Fibroblast of lung (primary cell): ENCODE results near the gene MSI2. TPM values are rescaled to one million over a fixed set of nuclear protein-coding genes. Genes with fewer than 3 reads are reported as not detected.

Source experiments
- DNase-seq, 2 donors: peaks; one replicate each; pipeline versions ENCODE4 v3.0.0 to v3.0.0-alpha.2; 2010; ENCODE audit warnings: low read depth in 2 of 2
- H2AFZ ChIP-seq: 2 replicates; pipeline ENCODE4 v1.5.1; 2012; ENCODE audit warnings: low read length, control low read depth, inconsistent platforms
- H3K27ac ChIP-seq: 2 replicates; pipeline ENCODE4 v1.5.1; 2011; ENCODE audit warnings: low read length, control low read depth; ENCODE audit not compliant: insufficient read depth
- H3K27me3 ChIP-seq: 2 replicates; pipeline ENCODE4 v1.5.1; 2011; ENCODE audit warnings: mild to moderate bottlenecking, low read length; ENCODE audit not compliant: control insufficient read depth, insufficient read depth
- H3K36me3 ChIP-seq: 2 replicates; pipeline ENCODE4 v1.5.1; 2011; ENCODE audit warnings: low read length; ENCODE audit not compliant: control insufficient read depth, insufficient read depth
- H3K4me1 ChIP-seq: 2 replicates; pipeline ENCODE4 v1.5.1; 2011; ENCODE audit warnings: low read length; ENCODE audit not compliant: control insufficient read depth, insufficient read depth; ENCODE audit errors: extremely low read depth
- H3K4me2 ChIP-seq: 2 replicates; pipeline ENCODE4 v1.5.1; 2011; ENCODE audit warnings: low read length, control low read depth; ENCODE audit not compliant: insufficient read depth; ENCODE audit errors: extremely low read depth
- H3K4me3 ChIP-seq, 4 experiments: fragments of 200-600 bp in 1 of 4; sonication (generic) in 1 of 4; replicated peaks in 1 of 4; 2 replicates each; pipeline ENCODE4 v1.5.1; 2011 to 2016; ENCODE audit warnings: low read length in 4 of 4, low read depth in 3 of 4, mild to moderate bottlenecking in 3 of 4, control low read depth in 2 of 4, inconsistent platforms in 1 of 4, mixed read lengths in 1 of 4; ENCODE audit not compliant: insufficient read depth in 1 of 4; ENCODE audit errors: control extremely low read depth in 1 of 4
- H3K79me2 ChIP-seq: 2 replicates; pipeline ENCODE4 v1.5.1; 2012; ENCODE audit warnings: mild to moderate bottlenecking, low read length, inconsistent platforms; ENCODE audit not compliant: control insufficient read depth, insufficient read depth
- H3K9ac ChIP-seq: 2 replicates; pipeline ENCODE4 v1.5.1; 2011; ENCODE audit warnings: mild to moderate bottlenecking, low read length, control low read depth; ENCODE audit not compliant: insufficient read depth
- H3K9me3 ChIP-seq: 2 replicates; pipeline ENCODE4 v1.5.1; 2012; ENCODE audit warnings: low read depth, low read length; ENCODE audit not compliant: control insufficient read depth, insufficient read depth
- H4K20me1 ChIP-seq: 2 replicates; pipeline ENCODE4 v1.5.1; 2011; ENCODE audit warnings: low read length; ENCODE audit not compliant: control insufficient read depth, insufficient read depth; ENCODE audit errors: extremely low read depth
- CTCF ChIP-seq, 2 donors: IDR thresholded peaks in 1 of 2; conservative IDR thresholded peaks in 1 of 2; 1 replicate in 1 of 2; 2 replicates in 1 of 2; pipeline ENCODE4 v1.5.1; 2011 to 2012; ENCODE audit warnings: low read length in 2 of 2, control low read depth in 1 of 2, inconsistent platforms in 1 of 2, low read depth in 1 of 2, mild to moderate bottlenecking in 1 of 2
- EZH2 ChIP-seq: IDR thresholded peaks from 2 replicates; pipeline ENCODE4 v1.5.1; 2012; ENCODE audit warnings: low read length, control low read depth, mild to moderate bottlenecking; ENCODE audit errors: missing control alignments
- polyA plus RNA-seq, 2 donors: library from polyadenylated mRNA; depleted of rRNA in 1 of 2; stranded (reverse) in 1 of 2; unstranded in 1 of 2; fragments of >200 nt; gene quantifications; 2 replicates each; pipeline ENCODE4 v1.2.1, GENCODE V29; 2011 to 2012; ENCODE audit warnings: missing spikeins in 1 of 2
- total RNA-seq: library from RNA; depleted of rRNA; stranded (reverse); fragments of >200 nt; gene quantifications from 2 replicates; pipeline ENCODE4 v1.2.1, GENCODE V29; 2014

Gene MSI2
- total and polyA plus RNA-seq, 2 donors (not counting 1 experiment from before 2014, with no cell fraction given): 6.8 to 14.2 TPM

GRCh38 chr17:57662041-57662440 is 405.7 kb downstream of the MSI2 start:
- Histone ChIP-seq H4K20me1 (no peaks in the 10 kb centered on the region), H3K4me1 (peaks cover 16% of the 10 kb centered on the region), H3K9me3 (no peaks in the 10 kb centered on the region), H3K9ac (no peak overlapping the region), H3K4me3 (no peak overlapping the region), H3K4me2 (peak overlapping the region; percentile 79), H2AFZ (no peak overlapping the region), H3K27ac (peak overlapping the region; percentile 77), H3K79me2 (no peaks in the 10 kb centered on the region), H3K36me3 (no peaks in the 10 kb centered on the region), H3K27me3 (no peaks in the 10 kb centered on the region)
- no peak for DNase-seq
- TF ChIP-seq CTCF (conservative IDR thresholded peaks at IDR 0.05 in 1 of 2, IDR thresholded peaks at IDR 0.05 in 1 of 2; ENCODE audit: low read depth in 1 of 2, low read length in 2 of 2): no peak
- no peak for TF ChIP-seq EZH2

- TF ChIP-seq CTCF (conservative IDR thresholded peaks at IDR 0.05 in 1 of 2, IDR thresholded peaks at IDR 0.05 in 1 of 2; ENCODE audit: low read depth in 1 of 2, low read length in 2 of 2): no peak
- no peak for TF ChIP-seq EZH2
- Histone ChIP-seq H2AFZ (peak overlapping the region; percentile 58), H3K27me3 (no peaks in the 10 kb centered on the region), H3K4me3 (peak overlapping the region in 3 of 4 experiments; percentile 12 to 35 (median 18)), H3K4me2 (peak overlapping the region; percentile 79), H3K79me2 (no peaks in the 10 kb centered on the region), H3K4me1 (peaks cover 16% of the 10 kb centered on the region), H3K9me3 (no peaks in the 10 kb centered on the region), H3K36me3 (no peaks in the 10 kb centered on the region), H3K9ac (peak overlapping the region; percentile 13), H4K20me1 (no peaks in the 10 kb centered on the region), H3K27ac (peak overlapping the region; percentile 92)
- peak; percentile 99 for DNase-seq
Measured at GRCh38 chr17:57662644-57663308, 406.5 kb downstream of the MSI2 start.

DNA sequence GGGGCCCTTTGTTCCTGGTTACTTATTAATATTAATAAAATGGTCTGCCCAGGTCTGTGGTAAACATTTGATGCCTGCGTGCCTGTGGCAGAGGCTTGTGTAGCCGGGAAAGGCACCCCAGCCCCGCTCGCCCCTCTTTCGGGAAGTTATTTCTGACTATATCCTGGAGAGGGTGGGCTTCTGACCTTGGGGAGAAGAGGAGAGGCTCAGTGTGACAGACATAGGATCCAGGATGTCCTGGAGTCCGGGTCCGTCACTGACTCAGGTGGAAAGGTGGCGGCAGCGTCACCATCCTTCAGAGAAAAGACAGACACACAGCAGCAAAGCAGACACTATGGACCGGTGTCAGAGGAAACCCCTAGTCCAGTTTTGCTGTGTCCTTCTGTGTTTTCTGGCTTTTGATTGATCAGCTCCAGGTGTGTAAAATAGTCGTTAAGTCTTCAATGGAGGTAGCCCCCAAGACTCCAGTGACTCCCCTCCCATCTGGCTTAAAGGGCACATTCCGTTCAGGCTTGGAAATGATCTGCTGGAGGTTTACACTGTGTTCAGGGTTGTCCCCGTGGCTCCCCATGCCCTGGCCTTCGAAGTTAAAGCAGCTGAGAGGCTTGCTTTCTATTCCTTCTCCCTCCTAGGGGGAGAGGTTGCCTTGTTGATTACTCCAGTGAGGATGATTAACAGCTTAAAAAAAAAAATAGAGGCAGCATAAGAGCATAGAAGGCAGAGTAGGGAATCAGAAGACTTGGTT is 407.2 kb downstream of the MSI2 start:
- H3K36me3 ChIP-seq: no peaks in the 10 kb centered on the region
- H3K9ac ChIP-seq: peak overlapping the region; percentile 48
- H3K27me3 ChIP-seq: no peaks in the 10 kb centered on the region
- H3K4me3 ChIP-seq: no peak overlapping the region
- no peaks in the 10 kb centered on the region for H3K79me2 ChIP-seq
- H3K4me1 ChIP-seq: peaks cover 16% of the 10 kb centered on the region
- H4K20me1 ChIP-seq: no peaks in the 10 kb centered on the region
- peak overlapping the region; percentile 92 for H3K27ac ChIP-seq
- no peak for TF ChIP-seq CTCF (conservative IDR thresholded peaks at IDR 0.05 in 1 of 2, IDR thresholded peaks at IDR 0.05 in 1 of 2; ENCODE audit: low read depth in 1 of 2, low read length in 2 of 2)
- TF ChIP-seq EZH2: no peak
- H3K9me3 ChIP-seq: no peaks in the 10 kb centered on the region
- peak in 1 of 2 donors; percentile 35 for DNase-seq
- H2AFZ ChIP-seq: peak overlapping the region; percentile 4
- peak overlapping the region; percentile 70 for H3K4me2 ChIP-seq
